ENCODE data around the gene EMILIN1. TPM values are rescaled to one million over a fixed set of nuclear protein-coding genes. Genes with fewer than 3 reads are reported as not detected.
A peak's percentile ranks its signal among the peaks of the same experiment; 100 is the strongest.

Gene EMILIN1
- total RNA-seq, 1 experiment from 2014 or later = 1.2 TPM

DNA sequence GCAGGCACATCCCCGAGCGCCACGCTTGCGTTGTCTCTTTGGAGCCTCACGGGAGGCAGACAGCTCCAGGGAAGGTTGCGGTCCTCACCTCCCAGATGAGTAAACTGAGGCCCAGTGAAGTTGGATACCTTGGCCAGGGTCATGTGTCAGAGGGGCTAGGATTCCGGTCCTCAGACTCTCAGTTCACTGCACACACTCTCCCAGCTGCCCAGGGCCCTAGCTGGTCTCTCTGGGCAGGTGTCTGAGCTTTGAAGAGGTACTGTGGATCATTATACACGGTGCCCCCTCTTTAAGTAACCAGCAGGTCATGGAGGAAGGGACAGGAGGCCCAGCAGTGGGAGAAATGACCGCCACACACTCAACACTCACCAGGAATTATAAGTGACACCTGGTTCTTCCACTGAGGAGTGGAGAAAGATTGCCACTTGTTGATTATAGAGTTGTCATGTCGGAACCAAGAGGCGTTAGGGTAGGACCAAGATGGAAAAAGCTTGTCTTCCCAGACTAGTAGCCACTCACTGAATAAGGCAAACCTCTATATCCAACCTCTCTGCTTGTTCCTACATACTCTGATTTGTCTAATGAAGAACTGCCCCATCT lies 45.1 kb upstream of the EMILIN1 start:
- no peak for TF ChIP-seq CTCF (conservative IDR thresholded peaks at IDR 0.05)
- peaks cover 12 to 17% of the 10 kb centered on the region in 2 experiments for H3K4me1 Mint-ChIP-seq

More for the DNA sequence above, 45.1 kb upstream of the EMILIN1 start:
- Histone ChIP-seq H4K91ac (ENCODE audit: insufficient read length, low read depth, low read length) (no peak overlapping the region), H2BK20ac (ENCODE audit: low read depth, low read length, poor library complexity, severe bottlenecking) (no peak overlapping the region), H3T11ph (ENCODE audit: low read length) (no peak overlapping the region), H3K79me2 (ENCODE audit: insufficient read depth, low read length) (no peaks in the 10 kb centered on the region), H3K23ac (ENCODE audit: insufficient read length, low read depth, low read length) (no peak overlapping the region), H3K4me1 (ENCODE audit: insufficient read depth, low read length) (no peaks in the 10 kb centered on the region), H3K23me2 (ENCODE audit: insufficient read length, low read depth, low read length, poor library complexity, severe bottlenecking) (peaks cover 7% of the 10 kb centered on the region), H3K9me3 (ENCODE audit: control insufficient read depth, low read depth, low read length) (no peaks in the 10 kb centered on the region), H3K79me1 (ENCODE audit: insufficient read depth, low read depth, low read length, poor library complexity, severe bottlenecking) (no peaks in the 10 kb centered on the region), H2BK12ac (ENCODE audit: insufficient read length, low read depth, low read length) (no peak overlapping the region), H4K8ac (replicated peaks; ENCODE audit: insufficient read length, low read depth, low read length) (no peak overlapping the region), H3K4me2 (ENCODE audit: insufficient read depth, insufficient read length, low read length) (peak overlapping the region; percentile 80), H4K20me1 (ENCODE audit: control insufficient read depth, insufficient read depth, insufficient read length) (peaks cover 4% of the 10 kb centered on the region), H2AFZ (ENCODE audit: low read length) (no peak overlapping the region), H2AK5ac (ENCODE audit: insufficient read length, low read length) (no peak overlapping the region), H4K5ac (ENCODE audit: insufficient read length, low read depth, low read length) (no peak overlapping the region), H2BK15ac (ENCODE audit: low read depth, low read length) (no peak overlapping the region), H2BK120ac (ENCODE audit: low read depth, low read length, poor library complexity, severe bottlenecking) (no peak overlapping the region), H3K27me3 (ENCODE audit: insufficient read depth, low read length) (no peaks in the 10 kb centered on the region), H3K9ac (ENCODE audit: extremely low read depth, insufficient read length, low read length) (peak overlapping the region; percentile 53), H3K56ac (ENCODE audit: insufficient read length, low read depth, low read length) (no peak overlapping the region), H3K27ac (ENCODE audit: insufficient read length, low read depth, low read length) (no peak overlapping the region), H3K18ac (ENCODE audit: insufficient read length, low read depth, low read length) (no peak overlapping the region), H3K14ac (ENCODE audit: insufficient read depth, low read length) (no peak overlapping the region), H2BK5ac (ENCODE audit: insufficient read length, low read length) (no peak overlapping the region), H3K4ac (ENCODE audit: low read depth, low read length) (no peak overlapping the region)
- no peaks in the 10 kb centered on the region for H3K9me3 Mint-ChIP-seq
- no peak for DNase-seq
- H3K27ac Mint-ChIP-seq = no peak overlapping the region
- H3K36me3 Mint-ChIP-seq (ENCODE audit: insufficient read depth in 1 of 3, low read depth in 3 of 3) = peaks cover 13 to 52% (median 51%) of the 10 kb centered on the region in 3 experiments; a peak in 6 of 7 replicates
- no CpG with 5 or more reads among the region's 11 CpGs for WGBS (ENCODE audit: extremely low coverage, insufficient read length, low lambda C conversion rate)
- H3K27me3 Mint-ChIP-seq (ENCODE audit: low read depth) = no peaks in the 10 kb centered on the region
- peak overlapping the region; percentile 94 to 97 for H3K4me3 Mint-ChIP-seq

Data from H9 (cell line).